Tibial artery (tissue), 4 donors: ENCODE measurements around the gene ADI1.

Experiments used
- DNase-seq, 2 donors: peaks; one replicate each; pipeline ENCODE4 v3.0.0-alpha.2; 2019
- H3K27ac ChIP-seq, 2 donors: fragments of 200-600 bp; sonication (generic) in 1 of 2; 1 replicate in 1 of 2; 2 replicates in 1 of 2; pipeline ENCODE4 v1.5.1; 2018 to 2019; ENCODE audit warnings: mild to moderate bottlenecking in 1 of 2
- H3K27me3 ChIP-seq, 2 donors: fragments of 200-600 bp; sonication (generic) in 1 of 2; one replicate each; pipeline versions ENCODE4 v1.5.1 to v1.6.0; 2016 to 2019
- H3K36me3 ChIP-seq, 3 donors: fragments of 200-600 bp; sonication (generic) in 2 of 3; one replicate each; pipeline ENCODE4 v1.5.1; 2016 to 2019; ENCODE audit warnings: mild to moderate bottlenecking in 2 of 3
- H3K4me1 ChIP-seq, 4 donors: fragments of 200-600 bp; sonication (generic) in 2 of 4; 1 replicate in 3 of 4; 2 replicates in 1 of 4; pipeline ENCODE4 v1.5.1; 2016 to 2019
- H3K4me3 ChIP-seq, 2 donors: fragments of 200-600 bp; sonication (generic) in 1 of 2; 1 replicate in 1 of 2; 2 replicates in 1 of 2; pipeline ENCODE4 v1.5.1; 2018 to 2019; ENCODE audit warnings: mild to moderate bottlenecking in 2 of 2
- H3K9me3 ChIP-seq, 3 donors: fragments of 200-600 bp; sonication (generic) in 1 of 3; one replicate each; pipeline ENCODE4 v1.5.1; 2016 to 2019
- CTCF ChIP-seq, 2 experiments: fragments of 200-600 bp in 1 of 2; fragments of 450-650 bp in 1 of 2; IDR thresholded peaks; one replicate each; pipeline ENCODE4 v1.5.1; 2017 to 2019; ENCODE audit warnings: antibody characterized with exemption in 2 of 2, mild to moderate bottlenecking in 1 of 2, moderate library complexity in 1 of 2
- intact Hi-C: fragments of 100-400 bp; cut with DNase I; formaldehyde crosslinking; loops from one replicate; pipeline ENCODE4 v1.15.0; 2023; ENCODE audit warnings: low total_unique reads

ADI1 gene

GRCh38 chr2:3487432-3487831 is 31.9 kb downstream of the ADI1 start:
- Histone ChIP-seq H3K9me3 (no peaks in the 10 kb centered on the region), H3K4me3 (no peak overlapping the region), H3K36me3 (peaks cover 0 to 38% (median 18%) of the 10 kb centered on the region in 3 donors), H3K27me3 (no peaks in the 10 kb centered on the region), H3K27ac (peak overlapping the region; percentile 15 to 50), H3K4me1 (peaks cover 0 to 26% (median 8%) of the 10 kb centered on the region in 4 donors)
- no peak for DNase-seq
- intact Hi-C loops: no loop called here
- TF ChIP-seq CTCF (IDR thresholded peaks at IDR 0.05): no peak

DNA sequence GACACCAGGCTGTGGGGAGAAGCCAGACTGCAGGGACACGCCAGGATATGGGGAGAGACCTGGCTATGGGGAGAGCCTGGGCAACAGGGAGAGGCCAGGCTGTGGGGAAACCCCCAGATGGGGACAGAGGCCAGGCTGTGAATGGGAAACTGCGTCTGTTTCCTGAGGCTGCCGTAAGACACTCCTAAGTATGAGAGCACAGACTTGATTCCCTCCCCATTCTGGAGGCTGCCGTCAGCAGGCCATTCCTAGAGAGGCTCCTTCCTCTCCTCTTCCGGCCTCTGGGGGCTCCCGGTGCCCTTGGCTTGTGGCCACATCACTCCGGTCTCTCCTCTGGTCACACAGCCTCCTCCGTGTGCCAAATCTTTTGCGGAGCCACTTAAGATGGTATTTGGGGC is 32.3 kb downstream of the ADI1 start:
- H3K4me1 ChIP-seq: peaks cover 0 to 22% (median 6%) of the 10 kb centered on the region in 4 donors
- intact Hi-C loops: no loop called here
- H3K9me3 ChIP-seq: no peaks in the 10 kb centered on the region
- peak overlapping the region in 1 of 2 donors; percentile 50 for H3K27ac ChIP-seq
- no peak for DNase-seq
- no peak overlapping the region for H3K4me3 ChIP-seq
- no peak for TF ChIP-seq CTCF (IDR thresholded peaks at IDR 0.05)
- peaks cover 0 to 42% (median 22%) of the 10 kb centered on the region in 3 donors for H3K36me3 ChIP-seq
- H3K27me3 ChIP-seq: no peaks in the 10 kb centered on the region

- H3K4me1 ChIP-seq: peaks cover 0 to 21% (median 6%) of the 10 kb centered on the region in 4 donors
- no peak for DNase-seq
- TF ChIP-seq CTCF (IDR thresholded peaks at IDR 0.05): no peak
- peak overlapping the region in 1 of 2 donors; percentile 50 for H3K27ac ChIP-seq
- H3K4me3 ChIP-seq: no peak overlapping the region
- H3K9me3 ChIP-seq: no peaks in the 10 kb centered on the region
- intact Hi-C loops: no loop called here
- H3K36me3 ChIP-seq: peaks cover 0 to 49% (median 27%) of the 10 kb centered on the region in 3 donors
- no peaks in the 10 kb centered on the region for H3K27me3 ChIP-seq
These were observed 33.0 kb downstream of the ADI1 start for GRCh38 chr2:3486047-3487027.

GRCh38 chr2:3485166-3485565 is 34.2 kb downstream of the ADI1 start:
- H3K4me1 ChIP-seq: peaks cover 0 to 21% (median 6%) of the 10 kb centered on the region in 4 donors
- H3K36me3 ChIP-seq: peaks cover 0 to 54% (median 30%) of the 10 kb centered on the region in 3 donors
- no peak overlapping the region for H3K27ac ChIP-seq
- DNase-seq: no peak
- H3K27me3 ChIP-seq: no peaks in the 10 kb centered on the region
- no peak overlapping the region for H3K4me3 ChIP-seq
- TF ChIP-seq CTCF (IDR thresholded peaks at IDR 0.05): no peak
- no peaks in the 10 kb centered on the region for H3K9me3 ChIP-seq
- intact Hi-C loops: no loop called here

DNA sequence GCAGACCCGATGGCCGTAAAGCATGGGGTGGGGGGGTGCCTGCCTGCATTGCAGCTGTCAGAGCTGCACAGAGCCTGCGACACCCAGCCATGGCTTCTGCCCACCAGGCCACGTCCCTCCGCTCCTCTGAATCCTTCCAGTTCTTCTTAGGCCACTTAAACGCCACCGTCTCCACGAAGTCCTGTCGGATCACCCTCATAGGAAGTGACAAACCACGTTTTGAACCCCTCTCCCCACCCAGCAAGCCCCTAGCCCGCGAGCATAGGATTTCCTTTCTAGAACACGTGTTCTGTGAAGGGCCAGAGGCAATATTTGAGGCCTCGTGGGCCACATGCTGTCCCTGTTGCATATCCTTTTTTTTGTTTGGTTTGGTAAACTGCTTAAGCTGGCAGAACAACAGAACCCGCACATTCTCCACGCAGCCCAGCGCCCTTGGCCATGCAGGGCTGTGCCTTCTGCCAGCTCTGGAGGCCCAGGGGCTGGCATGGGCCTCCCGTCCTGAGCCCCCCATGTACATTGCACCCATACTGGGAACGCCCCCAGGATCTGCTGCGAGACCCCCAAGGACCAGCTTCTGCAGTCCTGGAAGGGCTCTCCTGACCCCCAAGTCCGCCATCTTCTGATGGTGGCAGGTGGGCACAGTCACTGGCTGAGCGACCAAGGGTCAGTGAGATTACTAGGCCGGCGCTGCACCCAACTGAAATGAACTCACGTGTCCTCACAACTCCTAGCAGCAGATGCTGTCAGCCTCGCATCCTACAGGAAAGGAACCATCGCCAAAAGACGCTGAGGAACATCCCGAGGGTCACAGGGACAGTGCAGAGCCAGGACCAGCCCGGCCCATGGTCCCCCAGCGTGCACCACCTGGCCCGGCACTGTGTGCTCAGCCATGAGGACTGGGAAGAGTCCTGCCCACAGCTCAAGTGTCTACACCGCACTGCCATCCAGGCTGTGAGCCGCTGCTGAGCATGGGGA is 35.1 kb downstream of the ADI1 start:
- H3K4me3 ChIP-seq: no peak overlapping the region
- no peak overlapping the region for H3K27ac ChIP-seq
- intact Hi-C loops: no loop called here
- no peak for TF ChIP-seq CTCF (IDR thresholded peaks at IDR 0.05)
- no peaks in the 10 kb centered on the region for H3K9me3 ChIP-seq
- H3K4me1 ChIP-seq: peaks cover 0 to 20% (median 6%) of the 10 kb centered on the region in 4 donors
- peaks cover 8 to 63% (median 39%) of the 10 kb centered on the region in 3 donors for H3K36me3 ChIP-seq
- DNase-seq: peak in 1 of 2 donors; percentile 14
- no peaks in the 10 kb centered on the region for H3K27me3 ChIP-seq
